Testis (tissue), 2 donors: Measurements from ENCODE around the gene AASS.

ENCODE experiments used
- POLR2A ChIP-seq: fragments of 450-650 bp; IDR thresholded peaks from one replicate; pipeline ENCODE4 v1.6.1; 2017; ENCODE audit warnings: antibody characterized with exemption, mild to moderate bottlenecking, moderate library complexity
- TF ChIP-seq, protein P1 (sequence below), 3 experiments: fragments of 450-650 bp in 2 of 3; fragments of 200-600 bp in 1 of 3; sonication (generic) in 1 of 3; IDR thresholded peaks; one replicate each; pipeline ENCODE4 v1.5.1; 2016 to 2019; ENCODE audit warnings: antibody characterized with exemption in 3 of 3, mild to moderate bottlenecking in 2 of 3, moderate library complexity in 1 of 3

DNA sequence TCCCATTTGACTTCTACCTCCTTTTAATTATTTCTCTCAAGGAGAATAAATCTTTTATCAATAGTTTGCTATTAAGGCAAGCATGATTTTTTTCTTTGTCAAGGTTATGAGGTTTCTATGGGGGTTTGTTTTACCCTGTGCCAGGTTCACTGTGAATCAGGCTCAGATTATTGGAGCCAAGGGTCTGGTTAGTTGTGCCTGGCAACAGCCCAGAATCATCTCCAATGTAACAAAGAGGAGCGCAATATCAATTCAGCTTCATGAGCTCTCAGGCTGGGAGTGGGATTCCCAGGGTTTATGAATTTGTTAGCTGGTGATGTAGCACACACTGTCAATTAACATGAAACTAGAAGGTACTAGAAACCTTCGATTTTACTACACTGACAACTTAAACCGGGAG lies 73.2 kb downstream of the AASS start:
- TF ChIP-seq, protein P1, sequence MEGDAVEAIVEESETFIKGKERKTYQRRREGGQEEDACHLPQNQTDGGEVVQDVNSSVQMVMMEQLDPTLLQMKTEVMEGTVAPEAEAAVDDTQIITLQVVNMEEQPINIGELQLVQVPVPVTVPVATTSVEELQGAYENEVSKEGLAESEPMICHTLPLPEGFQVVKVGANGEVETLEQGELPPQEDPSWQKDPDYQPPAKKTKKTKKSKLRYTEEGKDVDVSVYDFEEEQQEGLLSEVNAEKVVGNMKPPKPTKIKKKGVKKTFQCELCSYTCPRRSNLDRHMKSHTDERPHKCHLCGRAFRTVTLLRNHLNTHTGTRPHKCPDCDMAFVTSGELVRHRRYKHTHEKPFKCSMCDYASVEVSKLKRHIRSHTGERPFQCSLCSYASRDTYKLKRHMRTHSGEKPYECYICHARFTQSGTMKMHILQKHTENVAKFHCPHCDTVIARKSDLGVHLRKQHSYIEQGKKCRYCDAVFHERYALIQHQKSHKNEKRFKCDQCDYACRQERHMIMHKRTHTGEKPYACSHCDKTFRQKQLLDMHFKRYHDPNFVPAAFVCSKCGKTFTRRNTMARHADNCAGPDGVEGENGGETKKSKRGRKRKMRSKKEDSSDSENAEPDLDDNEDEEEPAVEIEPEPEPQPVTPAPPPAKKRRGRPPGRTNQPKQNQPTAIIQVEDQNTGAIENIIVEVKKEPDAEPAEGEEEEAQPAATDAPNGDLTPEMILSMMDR (IDR thresholded peaks at IDR 0.05), result no peak
- TF ChIP-seq POLR2A, result no peak
